HG02885 (cell line): ENCODE data around the gene C6orf47.

Experiments used
- ATAC-seq: cut with Tn5 transposase; IDR thresholded peaks from one replicate; pipeline ENCODE4 v1.9.1; 2021; ENCODE audit warnings: mild to moderate bottlenecking; ENCODE audit not compliant: unreplicated experiment, poor library complexity

The C6orf47 gene

GRCh38 chr6:31663126-31663960, 2.8 kb upstream of the C6orf47 start:
- no peak for ATAC-seq

- ATAC-seq, result no peak
These were observed 1.6 kb upstream of the C6orf47 start for GRCh38 chr6:31662124-31662723.

- ATAC-seq, result no peak
These were observed 915 bp upstream of the C6orf47 start for GRCh38 chr6:31661262-31662123.

- peak; percentile 15 for ATAC-seq
These were observed 763 bp downstream of the C6orf47 start for GRCh38 chr6:31659649-31660380.

- ATAC-seq, result no peak
These were observed 1.5 kb downstream of the C6orf47 start for GRCh38 chr6:31658983-31659648.

- ATAC-seq, result no peak
These were observed 2.4 kb downstream of the C6orf47 start for GRCh38 chr6:31658158-31658688.

GRCh38 chr6:31657406-31658157, 3.0 kb downstream of the C6orf47 start:
- no peak for ATAC-seq

GRCh38 chr6:31655349-31656237, 5.0 kb downstream of the C6orf47 start, which contains the start of gene APOM:
Gene APOM (plus strand): TSS chr6:31655894. CDS start chr6:31655967, 73 bp downstream.
- ATAC-seq, result no peak

- ATAC-seq, result no peak
These were observed 5.8 kb downstream of the C6orf47 start for GRCh38 chr6:31654574-31655348.

- ATAC-seq, result peak; percentile 64
These were observed 7.5 kb downstream of the C6orf47 start for GRCh38 chr6:31652925-31653724.

- peak; percentile 19 for ATAC-seq
These were observed 8.9 kb downstream of the C6orf47 start for GRCh38 chr6:31651602-31652191.

- ATAC-seq, result no peak
These were observed 15.3 kb downstream of the C6orf47 start for GRCh38 chr6:31645325-31645724.

GRCh38 chr6:31643818-31644454, 16.6 kb downstream of the C6orf47 start:
- no peak for ATAC-seq

GRCh38 chr6:31642798-31643570, 17.6 kb downstream of the C6orf47 start:
- ATAC-seq, result no peak

GRCh38 chr6:31641370-31641769, 19.2 kb downstream of the C6orf47 start:
- no peak for ATAC-seq
